Ovary (tissue), 9 donors: Measurements from ENCODE around the gene WDR19. TPM values are rescaled to one million over a fixed set of nuclear protein-coding genes. Genes with fewer than 3 reads are reported as not detected.

Experiments used
- DNase-seq, 5 donors: peaks; one replicate each; pipeline ENCODE4 v3.0.0-alpha.2; 2019 to 2020
- H3K27ac ChIP-seq, 2 donors: fragments of 200-600 bp; one replicate each; pipeline versions ENCODE4 v1.5.1 to v1.8.0; 2019 to 2022
- H3K27me3 ChIP-seq: fragments of 200-600 bp; one replicate; pipeline ENCODE4 v1.8.0; 2022
- H3K36me3 ChIP-seq: fragments of 200-600 bp; sonication (generic); one replicate; pipeline ENCODE4 v1.5.1; 2019
- H3K4me1 ChIP-seq: one replicate; pipeline ENCODE4 v1.8.1; 2013; ENCODE audit warnings: mild to moderate bottlenecking, moderate library complexity; ENCODE audit not compliant: insufficient read depth
- H3K4me3 ChIP-seq: fragments of 200-600 bp; sonication (generic); one replicate; pipeline ENCODE4 v1.5.1; 2017
- H3K9me3 ChIP-seq, 2 donors: fragments of 200-600 bp in 1 of 2; sonication (generic) in 1 of 2; one replicate each; pipeline versions ENCODE4 v1.5.1 to v1.8.1; 2013 to 2019; ENCODE audit warnings: mild to moderate bottlenecking in 1 of 2, moderate library complexity in 1 of 2
- CTCF ChIP-seq, 3 donors: fragments of 450-650 bp in 2 of 3; fragments of 200-600 bp in 1 of 3; IDR thresholded peaks; one replicate each; pipeline versions ENCODE4 v1.5.1 to v1.8.0; 2016 to 2022; ENCODE audit warnings: antibody characterized with exemption in 3 of 3, mild to moderate bottlenecking in 1 of 3
- EP300 ChIP-seq: sonication (generic); formaldehyde crosslinking; IDR thresholded peaks from one replicate; pipeline ENCODE4 v1.6.1; 2017; ENCODE audit warnings: antibody characterized with exemption
- POLR2A ChIP-seq: fragments of 450-650 bp; IDR thresholded peaks from one replicate; pipeline ENCODE4 v1.6.1; 2017; ENCODE audit warnings: antibody characterized with exemption, mild to moderate bottlenecking, moderate library complexity
- WGBS, 3 donors: extraction: QIAGEN DNeasy Blood & Tissue Kit in 1 of 3; methylation state at CpG; one replicate each; pipeline versions ENCODE4 v1.1.5 to v1.1.7; 2013 to 2017; 5-methylcytosine and 5-hydroxymethylcytosine counted together
- intact Hi-C, 4 donors: fragments of 100-400 bp; cut with DNase I; formaldehyde crosslinking; loops; one replicate each; pipeline versions ENCODE4 v1.11.0 to v1.15.1; 2022 to 2023
- polyA plus RNA-seq, 2 donors: library from polyadenylated mRNA; stranded (reverse); fragments of 200-250 nt in 1 of 2; fragments of 350-450 nt in 1 of 2; fragmentation: Illumina TruSeq in 1 of 2; extraction: RNeasy Lipid Tissue Mini Kit (QIAGEN cat#74804) in 1 of 2; gene quantifications; one replicate each; pipeline ENCODE4 v1.2.3, GENCODE V29; 2013 to 2014
- total RNA-seq, 7 donors: library from RNA; depleted of rRNA in 2 of 7; stranded (reverse); fragments of >200 nt in 2 of 7; fragmentation: NEBNext Ultra II Directional in 3 of 7; extraction: Animal tissue kit (Norgen Biotek cat#: 25700) in 3 of 7; gene quantifications; one replicate each; pipeline versions ENCODE4 v1.1.0 to v1.2.4, GENCODE V29; 2016 to 2023
- donor health status: DM: no; HTN: no; CAD: no; lungs with moderate emphysema.
- donor health status: DM: no; HTN: no; CAD: no.
- donor health status: Bipolar disorder and iron deficiency.
- donor health status: DM: yes; HTN: yes; CAD: no.
- donor health status: DM: no; HTN: no; CAD: no.
- donor health status: DM: yes; HTN: yes; CAD: no.

The WDR19 gene
- total and polyA plus RNA-seq, 9 donors, result 35.4 to 71.0 (median 59.0) TPM

GRCh38 chr4:39302901-39303300 is 120.6 kb downstream of the WDR19 start:
- Histone ChIP-seq H3K36me3 (no peaks in the 10 kb centered on the region), H3K27me3 (no peaks in the 10 kb centered on the region), H3K9me3 (no peaks in the 10 kb centered on the region), H3K27ac (no peak overlapping the region), H3K4me1 (no peaks in the 10 kb centered on the region), H3K4me3 (no peak overlapping the region)
- intact Hi-C loops, result no loop called here
- no peak for DNase-seq
- whole genome bisulfite sequencing, 3 donors, result 95 to 97% (median 96%) methylated on average over 1 of the region's 1 CpG
- TF ChIP-seq POLR2A (no peak), CTCF (IDR thresholded peaks at IDR 0.05) (no peak), EP300 (no peak)

- WGBS, 3 donors, result 93 to 95% (median 93%) methylated on average over 3 of the region's 3 CpGs
- no peak for DNase-seq
- Histone ChIP-seq H3K4me1 (no peaks in the 10 kb centered on the region), H3K36me3 (no peaks in the 10 kb centered on the region), H3K27ac (no peak overlapping the region), H3K4me3 (no peak overlapping the region), H3K27me3 (no peaks in the 10 kb centered on the region), H3K9me3 (no peaks in the 10 kb centered on the region)
- intact Hi-C loops, result no loop called here
- TF ChIP-seq CTCF (IDR thresholded peaks at IDR 0.05) (no peak), EP300 (no peak), POLR2A (no peak)
These were observed 121.5 kb downstream of the WDR19 start for GRCh38 chr4:39303871-39304270.

GRCh38 chr4:39304651-39305050 is 122.3 kb downstream of the WDR19 start:
- 89 to 91% (median 90%) methylated on average over 5 of the region's 5 CpGs for WGBS, 3 donors
- Histone ChIP-seq H3K27me3 (no peaks in the 10 kb centered on the region), H3K4me1 (no peaks in the 10 kb centered on the region)

GRCh38 chr4:39305912-39306677 is 123.8 kb downstream of the WDR19 start:
- Histone ChIP-seq H3K27me3 (no peaks in the 10 kb centered on the region), H3K27ac (no peak overlapping the region), H3K36me3 (no peaks in the 10 kb centered on the region), H3K9me3 (no peaks in the 10 kb centered on the region), H3K4me1 (no peaks in the 10 kb centered on the region), H3K4me3 (no peak overlapping the region)
- TF ChIP-seq EP300 (no peak), CTCF (IDR thresholded peaks at IDR 0.05) (no peak), POLR2A (no peak)
- intact Hi-C loops, result no loop called here
- 40 to 63% (median 47%) methylated on average over 14 of the region's 14 CpGs for WGBS, 3 donors
- DNase-seq, result no peak

More at GRCh38 chr4:39304651-39305050, 122.3 kb downstream of the WDR19 start:
- Histone ChIP-seq H3K4me3 (no peak overlapping the region), H3K36me3 (no peaks in the 10 kb centered on the region), H3K27ac (no peak overlapping the region), H3K9me3 (no peaks in the 10 kb centered on the region)
- no peak for DNase-seq
- TF ChIP-seq POLR2A (no peak), CTCF (IDR thresholded peaks at IDR 0.05) (no peak), EP300 (no peak)
- intact Hi-C loops, result no loop called here
